ENCODE results near the gene IL17D. TPM values are rescaled to one million over a fixed set of nuclear protein-coding genes. Genes with fewer than 3 reads are reported as not detected.

IL17D gene
- total and polyA plus RNA-seq, 10 of the 15 experiments (the other 5 are each of a cell fraction or from before 2014, with no cell fraction given), result 0.03 to 1.6 (median 0.33) TPM

DNA sequence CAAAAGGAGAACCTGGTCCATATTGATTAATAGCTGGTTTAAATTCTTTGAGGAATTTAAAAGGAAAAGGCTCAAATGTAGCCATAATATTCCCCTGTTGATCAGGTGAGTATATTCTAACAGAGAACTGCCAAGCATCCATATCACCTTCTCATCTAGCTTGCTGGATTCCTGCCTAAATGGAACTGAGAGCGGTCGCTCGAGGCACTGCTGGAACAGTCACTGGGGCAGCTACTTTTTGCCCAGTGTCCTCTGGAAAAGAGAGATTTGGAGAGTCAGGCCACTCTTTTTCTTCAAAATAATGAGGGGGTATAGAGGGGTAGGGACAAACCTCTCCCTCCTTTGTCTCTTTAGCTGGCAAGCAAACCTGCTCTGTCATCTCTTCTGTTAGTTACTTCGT, 19.5 kb upstream of the IL17D start:
- no peak for ATAC-seq
- TF ChIP-seq JUNB (IDR thresholded peaks at IDR 0.05), result no peak
- no peak for TF ChIP-seq PML (IDR thresholded peaks at IDR 0.05; ENCODE audit: low read length)
- TF ChIP-seq EGR1 (IDR thresholded peaks at IDR 0.05; ENCODE audit: borderline replicate concordance in 1 of 2, low read depth in 2 of 2, low read length in 2 of 2), result no peak
- TF ChIP-seq POLR2AphosphoS5 (IDR thresholded peaks at IDR 0.05; ENCODE audit: low read length), result no peak
- no peak for TF ChIP-seq ZZZ3 (IDR thresholded peaks at IDR 0.05; ENCODE audit: control insufficient read depth, insufficient read length, low read depth)
- no peak for TF ChIP-seq ASH2L (IDR thresholded peaks at IDR 0.05; ENCODE audit: borderline replicate concordance, low read depth)
- TF ChIP-seq CHD2 (IDR thresholded peaks at IDR 0.05; ENCODE audit: borderline replicate concordance, low read depth, low read length), result no peak
- no peak for TF ChIP-seq MTA3 (IDR thresholded peaks at IDR 0.05; ENCODE audit: borderline replicate concordance, low read length)
- no peak for TF ChIP-seq IKZF1 (conservative IDR thresholded peaks at IDR 0.05)
- no peak for TF ChIP-seq ZNF24 (IDR thresholded peaks at IDR 0.05)
- no peak for TF ChIP-seq ZNF207 (IDR thresholded peaks at IDR 0.05; ENCODE audit: borderline replicate concordance)
- no peak for TF ChIP-seq PAX8 (IDR thresholded peaks at IDR 0.05)
- no peak for TF ChIP-seq NFYB (IDR thresholded peaks at IDR 0.05; ENCODE audit: insufficient read depth, low read depth, low read length)
- no peak for TF ChIP-seq RBBP5 (conservative IDR thresholded peaks at IDR 0.05)
- TF ChIP-seq MYB (IDR thresholded peaks at IDR 0.05; ENCODE audit: borderline replicate concordance, low read depth, low read length), result no peak
- TF ChIP-seq RUNX3 (IDR thresholded peaks at IDR 0.05; ENCODE audit: low read length), result no peak
- no peak for TF ChIP-seq SIN3A (IDR thresholded peaks at IDR 0.05; ENCODE audit: low read depth, low read length)
- in situ Hi-C loops (cut with MboI) (no loop called here), intact Hi-C loops (cut with micrococcal nuclease; ENCODE audit: unreplicated experiment) (no loop called here)
- ChIA-PET CTCF (interaction anchor here (0.9 kb wide), 1 partner anchor 15 kb away, joined by 4 read pairs; no protein-coding TSS in a partner anchor), RAD21 (ENCODE audit: unreplicated experiment) (no interaction called here), SMC1A (ENCODE audit: uncharacterized antibody, unreplicated experiment) (no interaction called here), POLR2A (no interaction called here)
- no peak overlapping the region for H3K4me3 ChIP-seq
- no peaks in the 10 kb centered on the region for H3K9me3 ChIP-seq (replicated peaks; ENCODE audit: control insufficient read depth, insufficient read depth, low read length)
- no peak overlapping the region for H3K27ac ChIP-seq (ENCODE audit: control insufficient read depth, insufficient read depth)
- no peak overlapping the region for H3K4me2 ChIP-seq (ENCODE audit: control insufficient read depth, insufficient read depth)
- no peak overlapping the region for H3K9ac ChIP-seq (ENCODE audit: control insufficient read depth, insufficient read depth, low read length)
- no peak overlapping the region for H2AFZ ChIP-seq (ENCODE audit: control insufficient read depth, low read depth, low read length)
- H3K4me1 ChIP-seq (ENCODE audit: control insufficient read depth, insufficient read depth, low read length), result no peaks in the 10 kb centered on the region
- no TSS peak for BruUV-seq (replicated peaks)
- no peak for DNase-seq (ENCODE audit: low read depth, low spot score)
- FAIRE-seq, result no peak
- H3K36me3 ChIP-seq (ENCODE audit: control insufficient read depth in 2 of 2, insufficient read depth in 2 of 2, low read length in 1 of 2), result no peaks in the 10 kb centered on the region
- 80% methylated on average over 4 of the region's 4 CpGs for WGBS (ENCODE audit: insufficient coverage, insufficient replicate concordance, low lambda C conversion rate, missing lambda C conversion rate)
- no peaks in the 10 kb centered on the region for H4K20me1 ChIP-seq (ENCODE audit: control insufficient read depth, insufficient read depth)
- no peaks in the 10 kb centered on the region for H3K79me2 ChIP-seq (ENCODE audit: control insufficient read depth, insufficient read depth, low read length)
- H3K27me3 ChIP-seq (replicated peaks in 1 of 2; ENCODE audit: control insufficient read depth in 2 of 2, insufficient read depth in 2 of 2, low read length in 1 of 2), result no peaks in the 10 kb centered on the region
